ENCODE data around the gene GPAT3.

- TF ChIP-seq CTCF (conservative IDR thresholded peaks at IDR 0.05) = no peak
- no peak for TF ChIP-seq EZH2 (IDR thresholded peaks at IDR 0.05; ENCODE audit: low read depth)
These were observed 110.8 kb downstream of the GPAT3 start for GRCh38 chr4:83646538-83647239.

Data from PC-9 (cell line).